ENCODE measurements around the gene C3orf33. TPM values are rescaled to one million over a fixed set of nuclear protein-coding genes. Genes with fewer than 3 reads are reported as not detected.

The C3orf33 gene
- total and polyA plus RNA-seq, 3 donors from 2014 or later = 3.5 to 11.9 (median 9.3) TPM

- intact Hi-C loops (cut with DNase I; ENCODE audit: low total_unique reads) = no loop called here
- Histone ChIP-seq H3K4me1 (no peaks in the 10 kb centered on the region), H3K27ac (no peak overlapping the region), H3K4me3 (no peak overlapping the region), H3K36me3 (ENCODE audit: low read depth, missing control alignments) (no peaks in the 10 kb centered on the region), H3K9me3 (no peaks in the 10 kb centered on the region), H3K27me3 (no peaks in the 10 kb centered on the region)
- 84% methylated on average over 11 of the region's 11 CpGs for WGBS, 2 donors
- no peak for DNase-seq
- TF ChIP-seq CTCF (IDR thresholded peaks at IDR 0.05) (no peak), POLR2A (IDR thresholded peaks at IDR 0.05) (no peak)
Measured at GRCh38 chr3:155753038-155753639, 52.9 kb downstream of the C3orf33 start.

DNA sequence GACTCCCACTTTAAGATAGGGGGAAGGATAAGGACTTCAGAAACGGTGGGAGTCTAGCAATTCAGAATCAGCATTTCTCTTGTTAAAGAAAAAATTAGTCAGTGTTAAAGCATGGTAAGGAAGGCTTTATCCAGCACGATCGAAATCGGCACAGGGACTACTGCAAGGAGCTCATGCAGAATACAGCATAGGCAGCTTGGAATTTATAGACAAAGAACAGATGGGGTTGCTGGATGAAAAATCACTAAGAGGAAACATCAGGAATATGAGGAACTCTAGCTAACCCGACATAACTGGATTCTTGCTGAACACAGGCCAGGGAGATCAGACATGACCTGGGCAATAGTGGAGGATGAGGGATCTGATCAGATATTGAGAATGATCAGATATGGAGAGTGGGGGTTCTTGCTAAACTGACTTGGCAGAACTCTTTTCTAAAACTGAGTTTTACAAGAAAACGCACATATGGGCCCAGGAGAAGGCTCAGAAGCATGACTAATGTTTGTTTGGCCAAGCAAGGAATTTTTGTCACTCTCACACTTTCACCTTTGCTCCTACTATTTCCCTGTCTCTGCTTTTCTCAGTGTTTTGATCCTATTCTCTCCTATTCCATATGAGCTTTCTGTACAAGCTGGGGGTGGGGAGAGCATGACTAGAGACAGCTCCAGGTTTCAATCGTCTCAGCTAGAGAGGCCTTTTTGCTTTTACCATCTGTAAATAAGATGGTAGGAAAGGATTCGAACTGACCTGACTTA, 57.3 kb downstream of the C3orf33 start:
- no peaks in the 10 kb centered on the region for H3K36me3 ChIP-seq (ENCODE audit: low read depth, missing control alignments)
- no peaks in the 10 kb centered on the region for H3K9me3 ChIP-seq
- no peak overlapping the region for H3K4me3 ChIP-seq
- no peak overlapping the region for H3K27ac ChIP-seq
- no peaks in the 10 kb centered on the region for H3K4me1 ChIP-seq
- no peak for DNase-seq
- 69 to 74% methylated on average over 8 of the region's 8 CpGs for WGBS, 2 donors
- intact Hi-C loops (cut with DNase I; ENCODE audit: low total_unique reads) = no loop called here
- TF ChIP-seq POLR2A (IDR thresholded peaks at IDR 0.05) (no peak), CTCF (IDR thresholded peaks at IDR 0.05) (no peak)
- H3K27me3 ChIP-seq = no peaks in the 10 kb centered on the region

DNA sequence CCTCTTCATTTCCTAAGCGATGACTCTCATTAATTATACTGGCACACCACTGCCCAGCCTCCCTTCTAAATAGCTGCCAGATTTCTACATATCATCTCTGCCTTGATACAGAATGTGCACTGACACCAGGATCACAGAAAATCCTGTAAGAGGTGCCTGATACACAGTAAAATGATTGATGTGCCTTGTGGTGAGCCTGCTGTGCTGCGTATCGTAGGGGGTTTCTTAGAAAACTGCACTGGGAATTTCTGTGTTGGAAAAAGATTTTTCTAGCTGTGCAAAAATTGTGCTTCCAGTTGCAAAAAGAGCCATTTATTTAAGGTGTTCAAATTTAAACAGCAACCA, 58.2 kb downstream of the C3orf33 start:
- Histone ChIP-seq H3K36me3 (ENCODE audit: low read depth, missing control alignments) (no peaks in the 10 kb centered on the region), H3K27ac (no peak overlapping the region), H3K4me1 (no peaks in the 10 kb centered on the region), H3K9me3 (no peaks in the 10 kb centered on the region), H3K27me3 (no peaks in the 10 kb centered on the region), H3K4me3 (no peak overlapping the region)
- TF ChIP-seq CTCF (IDR thresholded peaks at IDR 0.05) (no peak), POLR2A (IDR thresholded peaks at IDR 0.05) (no peak)
- 83 to 89% methylated on average over 3 of the region's 3 CpGs for WGBS, 2 donors
- intact Hi-C loops (cut with DNase I; ENCODE audit: low total_unique reads) = no loop called here
- no peak for DNase-seq

- WGBS, 2 donors = 81 to 82% methylated on average over 2 of the region's 2 CpGs
- intact Hi-C loops (cut with DNase I; ENCODE audit: low total_unique reads) = no loop called here
- H3K9me3 ChIP-seq = no peaks in the 10 kb centered on the region
- H3K27me3 ChIP-seq = no peaks in the 10 kb centered on the region
- TF ChIP-seq CTCF (IDR thresholded peaks at IDR 0.05) = no peak
- TF ChIP-seq POLR2A (IDR thresholded peaks at IDR 0.05) = no peak
- H3K36me3 ChIP-seq (ENCODE audit: low read depth, missing control alignments) = no peaks in the 10 kb centered on the region
- no peak for DNase-seq
- H3K4me1 ChIP-seq = no peaks in the 10 kb centered on the region
- no peak overlapping the region for H3K4me3 ChIP-seq
- H3K27ac ChIP-seq = no peak overlapping the region
Measured at GRCh38 chr3:155747286-155747945, 58.7 kb downstream of the C3orf33 start.

Data from testis (tissue), 3 donors.